Endothelial cell of umbilical vein (primary cell): ENCODE data around the gene VPS13A.

Source experiments
- CTCF ChIP-seq, 2 donors: IDR thresholded peaks; 1 replicate in 1 of 2; 2 replicates in 1 of 2; pipeline ENCODE4 v1.5.1; 2011; ENCODE audit warnings: low read length in 2 of 2, mild to moderate bottlenecking in 2 of 2, moderate library complexity in 2 of 2, control low read depth in 1 of 2, inconsistent platforms in 1 of 2, low read depth in 1 of 2; ENCODE audit not compliant: insufficient read depth in 1 of 2; ENCODE audit errors: extremely low read depth in 1 of 2
- EZH2 ChIP-seq: IDR thresholded peaks from 2 replicates; pipeline ENCODE4 v1.6.1; 2012; ENCODE audit warnings: borderline replicate concordance, low read depth, mild to moderate bottlenecking, moderate library complexity, low read length, inconsistent platforms; ENCODE audit not compliant: severe bottlenecking
- FOS ChIP-seq: IDR thresholded peaks from 2 replicates; pipeline ENCODE4 v1.6.1; 2011; ENCODE audit warnings: mild to moderate bottlenecking, low read length, moderate library complexity, borderline replicate concordance; ENCODE audit not compliant: insufficient read depth
- GATA2 ChIP-seq: IDR thresholded peaks from 2 replicates; pipeline ENCODE4 v1.7.0; 2011; ENCODE audit warnings: low read depth, mild to moderate bottlenecking, moderate library complexity, mixed read lengths, low read length; ENCODE audit not compliant: insufficient read length, insufficient read depth
- JUN ChIP-seq: IDR thresholded peaks from 2 replicates; pipeline ENCODE4 v1.6.1; 2011; ENCODE audit warnings: borderline replicate concordance, low read depth; ENCODE audit not compliant: insufficient read length, insufficient read depth
- MYC ChIP-seq: IDR thresholded peaks from one replicate; pipeline ENCODE4 v1.6.1; 2011; ENCODE audit warnings: mild to moderate bottlenecking, low read depth, low read length
- POLR2A ChIP-seq: IDR thresholded peaks from 2 replicates; pipeline ENCODE4 v1.6.1; 2012; ENCODE audit warnings: low read depth, mild to moderate bottlenecking, control low read depth, low read length
- POLR2AphosphoS5 ChIP-seq: IDR thresholded peaks from 2 replicates; pipeline ENCODE4 v1.6.1; 2012; ENCODE audit warnings: low read depth, mild to moderate bottlenecking, control low read depth, low read length, moderate library complexity; ENCODE audit not compliant: insufficient read depth
- TF ChIP-seq, protein P1 (sequence below): IDR thresholded peaks from 2 replicates; pipeline ENCODE4 v1.6.1; 2011; ENCODE audit not compliant: insufficient read depth, insufficient read length

DNA sequence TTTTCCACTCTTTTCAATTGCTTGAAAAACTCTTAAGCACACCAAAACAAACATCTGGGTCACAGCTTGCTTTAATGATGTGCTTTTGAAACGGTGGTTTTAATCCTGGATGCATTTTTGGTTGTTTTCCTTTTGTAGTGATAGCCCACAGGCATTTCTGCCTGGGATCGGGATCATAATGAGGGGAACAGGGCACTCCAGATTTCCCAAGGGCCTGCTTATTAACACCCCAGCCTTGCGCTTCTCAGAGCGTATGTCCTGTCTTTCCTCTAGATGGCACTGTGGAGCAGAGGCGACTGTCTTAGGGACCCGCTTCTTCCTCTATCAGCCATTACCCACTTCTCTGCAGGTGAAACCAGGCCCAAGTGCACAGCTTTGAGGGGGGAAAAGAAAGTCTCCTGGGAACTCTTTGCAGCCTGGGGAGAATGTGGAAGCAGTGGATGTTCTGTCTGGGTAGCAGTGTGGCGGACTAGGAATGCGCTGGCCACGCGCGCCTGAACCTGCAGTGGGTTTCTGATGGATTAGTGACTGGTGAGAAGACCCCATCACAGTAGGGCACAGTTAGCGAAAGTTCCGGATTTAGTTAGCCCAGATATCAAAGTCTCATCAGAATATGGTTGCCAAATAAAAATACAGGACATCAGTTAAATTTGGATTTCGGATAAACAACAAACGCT lies 280.7 kb downstream of the VPS13A start:
- TF ChIP-seq POLR2A (no peak), CTCF (IDR thresholded peaks at IDR 0.05; ENCODE audit: extremely low read depth in 1 of 2, insufficient read depth in 1 of 2, low read depth in 1 of 2, low read length in 2 of 2) (peak; percentile 79 to 88), POLR2AphosphoS5 (no peak), EZH2 (no peak), FOS (no peak), MYC (no peak), JUN (no peak), GATA2 (no peak)
- TF ChIP-seq, protein P1, sequence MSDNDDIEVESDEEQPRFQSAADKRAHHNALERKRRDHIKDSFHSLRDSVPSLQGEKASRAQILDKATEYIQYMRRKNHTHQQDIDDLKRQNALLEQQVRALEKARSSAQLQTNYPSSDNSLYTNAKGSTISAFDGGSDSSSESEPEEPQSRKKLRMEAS = no peak
